K562 (cell line): ENCODE measurements around the gene DGCR2. TPM values are rescaled to one million over a fixed set of nuclear protein-coding genes. Genes with fewer than 3 reads are reported as not detected.

Experiments
- MBD1 ChIP-seq: fragments of 250-450 bp; sonication (Bioruptor Pico); IDR thresholded peaks from 2 replicates; pipeline ENCODE4 v1.8.0; 2022; ENCODE audit warnings: inconsistent platforms
- NR0B1 ChIP-seq: fragments of 450-650 bp; IDR thresholded peaks from one replicate; pipeline ENCODE4 v1.6.1; 2018; ENCODE audit warnings: mild to moderate bottlenecking, moderate library complexity; ENCODE audit not compliant: partially characterized antibody
- REST ChIP-seq, 2 experiments: fragments of 450-650 bp; formaldehyde crosslinking in 1 of 2; IDR thresholded peaks; 2 replicates each; pipeline versions ENCODE4 v1.4.0 to v1.6.1; 2014 to 2020; ENCODE audit warnings: mild to moderate bottlenecking in 2 of 2, borderline replicate concordance in 1 of 2, low read depth in 1 of 2
- TAF1 ChIP-seq: IDR thresholded peaks from 2 replicates; pipeline ENCODE4 v1.6.1; 2011; ENCODE audit warnings: mild to moderate bottlenecking, low read length, moderate library complexity; ENCODE audit not compliant: insufficient read depth, control insufficient read depth, severe bottlenecking; ENCODE audit errors: extremely low read depth
- TCF15 ChIP-seq: fragments of 250-450 bp; sonication (Bioruptor Pico); IDR thresholded peaks from 2 replicates; pipeline ENCODE4 v1.8.0; 2022; ENCODE audit warnings: moderate library complexity, mild to moderate bottlenecking, inconsistent platforms
- ZBTB5 ChIP-seq: fragments of 450-650 bp; IDR thresholded peaks from 2 replicates; pipeline ENCODE4 v1.6.1; 2017; ENCODE audit warnings: antibody characterized with exemption
- ZNF134 ChIP-seq: fragments of 250-450 bp; sonication (Bioruptor Pico); conservative IDR thresholded peaks from 2 replicates; pipeline ENCODE4 v1.4.0; 2020
- ZNF277 ChIP-seq: fragments of 250-450 bp; sonication (Bioruptor Pico); IDR thresholded peaks from 2 replicates; pipeline ENCODE4 v1.8.0; 2022; ENCODE audit warnings: inconsistent platforms, mild to moderate bottlenecking, moderate library complexity, borderline replicate concordance
- polyA plus RNA-seq, 8 experiments: library from polyadenylated mRNA; depleted of rRNA in 4 of 8; stranded (reverse) in 5 of 8; unstranded in 3 of 8; fragments of >200 nt; fragmentation: Nextera tagmentation in 2 of 8; fragmentation: Illumina TruSeq in 1 of 8; extraction: Ambion mirVana in 2 of 8; extraction: Trizol in 1 of 8; gene quantifications; 2 replicates each; pipeline versions ENCODE4 v1.2.1 to v1.2.3, GENCODE V29; 2011 to 2014; ENCODE audit warnings: inconsistent platforms in 1 of 8, missing spikeins in 1 of 8
- total RNA-seq, 7 experiments: library from RNA; depleted of rRNA in 6 of 7; stranded (reverse); fragments of >200 nt in 6 of 7; fragmentation: Illumina TruSeq in 2 of 7; extraction: Trizol in 2 of 7; gene quantifications; 2 replicates each; pipeline versions ENCODE4 v1.2.1 to v1.2.3, GENCODE V29; 2011 to 2021; ENCODE audit warnings: low replicate concordance in 1 of 7

The DGCR2 gene
- total and polyA plus RNA-seq, 9 of the 15 experiments (the other 6 are each of a cell fraction or from before 2014, with no cell fraction given): 0.69 to 101 (median 56.4) TPM

GRCh38 chr22:19106886-19107729 is 15.1 kb downstream of the DGCR2 start (continued):
- TF ChIP-seq NR0B1 (no peak), ZNF277 (CRISPR knock-in tag) (0 out of 2 replicates have a peak, but pooled peaks have one; percentile 67), TCF15 (CRISPR knock-in tag) (peak; percentile 56; the same call in 1 of the 2 replicates), ZBTB5 (no peak), REST (IDR thresholded peaks at IDR 0.05; ENCODE audit: borderline replicate concordance) (no peak), REST (CRISPR knock-in tag; IDR thresholded peaks at IDR 0.05; ENCODE audit: low read depth) (0 out of 2 replicates have a peak, but pooled peaks have one; percentile 33), MBD1 (CRISPR knock-in tag) (no peak), TAF1 (no peak), ZNF134 (CRISPR knock-in tag) (no peak)
